HFF-Myc (cell line): ENCODE measurements around the gene FSHR.

Experiments
- DNase-seq: peaks from one replicate; pipeline ENCODE4 v3.0.0-alpha.2; 2011; ENCODE audit warnings: low read depth; ENCODE audit errors: extremely low read depth
- H3K4me3 ChIP-seq: replicated peaks from 2 replicates; pipeline ENCODE4 v1.5.1; 2011; ENCODE audit warnings: low read depth, mild to moderate bottlenecking, control low read depth, low read length
- CTCF ChIP-seq: IDR thresholded peaks from 2 replicates; pipeline ENCODE4 v1.5.1; 2012; ENCODE audit warnings: mild to moderate bottlenecking, low read depth, low read length, control low read depth; ENCODE audit errors: missing control alignments

Gene FSHR

GRCh38 chr2:48938231-48938630, 216.1 kb downstream of the FSHR start:
- H3K4me3 ChIP-seq: no peak overlapping the region
- TF ChIP-seq CTCF: no peak
- DNase-seq: no peak

- TF ChIP-seq CTCF: no peak
- no peak for DNase-seq
- H3K4me3 ChIP-seq: no peak overlapping the region
Observed at GRCh38 chr2:48934807-48935206, 219.5 kb downstream of the FSHR start.

- no peak for DNase-seq
- TF ChIP-seq CTCF: no peak
- H3K4me3 ChIP-seq: no peak overlapping the region
Observed at GRCh38 chr2:48933828-48934497, 220.4 kb downstream of the FSHR start.

- no peak overlapping the region for H3K4me3 ChIP-seq
- TF ChIP-seq CTCF: no peak
Observed at GRCh38 chr2:48932667-48933066, 221.6 kb downstream of the FSHR start.

DNA sequence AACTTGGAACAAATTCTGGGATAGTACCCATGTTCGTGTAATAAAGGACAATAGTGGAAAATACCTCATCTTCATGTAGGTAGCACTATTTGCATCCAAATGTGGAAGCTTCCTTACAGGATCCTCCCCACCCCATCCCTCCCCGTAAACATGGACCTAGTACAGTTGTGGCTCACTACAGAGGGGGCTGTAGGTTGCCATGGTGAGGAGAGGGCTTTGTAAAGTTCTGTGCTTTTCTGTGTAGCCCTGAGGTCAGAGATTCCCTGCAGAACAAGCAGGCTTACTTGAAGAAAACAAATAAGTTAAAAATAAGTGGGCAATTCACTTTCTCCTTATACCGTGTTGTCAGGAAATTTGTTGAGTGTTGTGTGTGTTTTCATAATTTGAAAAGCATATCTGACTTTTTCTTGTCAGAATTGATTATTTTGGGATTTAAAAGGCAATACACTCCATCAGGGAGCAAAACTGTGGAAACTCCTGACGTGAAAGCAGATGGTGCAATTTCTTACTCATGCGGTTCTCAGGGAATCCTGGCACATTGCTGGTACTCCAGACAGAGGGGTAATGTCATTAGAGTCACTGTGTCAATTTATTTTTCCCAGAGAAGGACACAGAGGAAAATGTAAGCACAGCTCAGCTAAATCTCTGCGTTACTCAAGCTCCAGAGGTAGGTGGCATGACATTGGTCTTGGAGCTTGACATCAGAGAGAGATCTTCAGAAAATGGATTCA, 224.6 kb downstream of the FSHR start:
- DNase-seq: no peak
- no peak for TF ChIP-seq CTCF
- H3K4me3 ChIP-seq: no peak overlapping the region

More at GRCh38 chr2:48932667-48933066, 221.6 kb downstream of the FSHR start:
- DNase-seq: no peak

DNA sequence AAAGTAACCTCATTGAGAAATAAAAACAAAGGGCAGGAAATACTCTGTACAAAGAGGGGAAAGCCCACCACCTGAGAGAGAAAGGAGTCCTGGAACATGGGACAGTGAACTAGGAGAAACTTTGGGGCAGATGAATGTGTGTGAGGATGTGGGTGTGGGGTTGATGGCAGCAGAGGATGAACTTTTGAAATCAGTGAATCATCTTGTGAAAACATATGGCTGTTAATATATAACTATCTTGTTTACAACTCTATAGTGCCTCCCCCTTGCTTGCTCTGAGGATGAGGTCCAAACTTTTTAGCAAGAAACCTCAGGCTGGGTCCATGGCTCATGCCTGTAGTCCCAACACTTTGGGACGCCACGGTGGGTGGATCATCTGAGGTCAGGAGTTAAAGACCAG, 227.0 kb downstream of the FSHR start:
- no peak for TF ChIP-seq CTCF
- no peak overlapping the region for H3K4me3 ChIP-seq
- DNase-seq: no peak

DNA sequence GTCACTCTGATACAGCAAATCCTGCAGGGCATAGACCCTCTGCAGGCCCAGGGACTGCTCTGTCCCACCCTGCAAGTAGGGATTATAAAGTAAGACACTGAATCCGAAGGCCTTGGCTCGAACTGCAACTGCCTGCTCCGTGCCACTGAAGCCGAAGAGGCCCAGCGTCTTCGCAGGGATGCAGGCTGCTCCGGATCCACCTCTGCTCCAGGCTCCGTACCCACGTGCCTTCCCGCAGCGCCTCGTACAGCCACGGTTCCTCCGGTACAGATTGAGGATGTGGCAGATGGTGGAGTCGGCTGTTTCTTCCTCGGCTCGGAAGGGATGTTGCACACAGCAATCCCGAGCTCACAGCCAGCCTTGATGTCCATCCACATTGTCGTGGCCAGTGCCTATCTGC, 238.4 kb downstream of the FSHR start:
- TF ChIP-seq CTCF: no peak
- H3K4me3 ChIP-seq: no peak overlapping the region
- no peak for DNase-seq
